Activated naive CD4-positive, alpha-beta T cell treated with anti-CD3 and anti-CD28 coated beads, Interleukin-2, amount 10 ng/mL, durations not matched to agents 7 days and 5 days (primary cell): ENCODE data around the gene SDCBP2.

Experiments
- CTCF ChIA-PET: fragments of 350-600 bp; sonication (Branson Sonifier 250); formaldehyde crosslinking; loops from one replicate; lab custom pipeline; 2021; ENCODE audit warnings: antibody characterized with exemption; lab: Charles Lee
- DNase-seq: peaks from one replicate; pipeline ENCODE4 v3.0.0-alpha.2; 2020
- H3K27ac Mint-ChIP-seq: one replicate; pipeline ENCODE4 v1.8.0; 2021; ENCODE audit warnings: mild to moderate bottlenecking, moderate library complexity, mixed read lengths
- H3K27me3 Mint-ChIP-seq: one replicate; pipeline ENCODE4 v1.8.0; 2021; ENCODE audit warnings: mild to moderate bottlenecking, mixed read lengths
- H3K36me3 Mint-ChIP-seq: one replicate; pipeline ENCODE4 v1.8.0; 2021; ENCODE audit warnings: mixed read lengths
- H3K4me1 Mint-ChIP-seq: one replicate; pipeline ENCODE4 v1.8.0; 2021; ENCODE audit warnings: mixed read lengths
- H3K4me3 Mint-ChIP-seq: one replicate; pipeline ENCODE4 v1.8.0; 2021; ENCODE audit warnings: mild to moderate bottlenecking, moderate library complexity, mixed read lengths
- H3K9me3 Mint-ChIP-seq: one replicate; pipeline ENCODE4 v1.8.0; 2021; ENCODE audit warnings: mixed read lengths

SDCBP2 gene

DNA sequence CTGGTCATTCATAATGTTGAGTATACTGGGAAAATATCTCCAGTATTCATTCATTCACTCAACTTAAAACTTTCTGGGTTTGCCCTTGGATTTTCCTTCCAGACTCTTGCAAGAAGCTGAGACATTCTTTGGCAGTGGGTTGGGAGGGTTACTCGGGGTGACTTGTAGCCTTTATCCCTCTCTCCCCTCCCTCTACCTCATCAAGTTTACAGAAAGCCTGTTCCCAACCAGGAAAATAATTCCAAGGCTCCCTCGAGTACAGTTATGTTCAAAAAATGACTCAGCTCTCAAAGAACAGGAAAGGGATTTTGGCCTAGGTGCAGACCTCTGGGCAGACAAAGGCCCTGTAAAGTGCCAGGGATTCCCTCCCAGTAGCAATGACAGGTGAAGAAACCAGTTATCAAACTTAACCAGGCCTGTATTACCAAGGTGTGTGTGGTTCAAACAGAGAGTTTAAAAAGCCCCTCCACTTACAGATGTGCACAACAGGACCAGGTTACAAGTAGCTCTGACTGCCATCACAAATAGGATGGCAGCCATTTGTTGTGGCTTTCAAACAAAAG is 41.7 kb upstream of the SDCBP2 start:
- Mint-ChIP-seq H3K27me3 (no peaks in the 10 kb centered on the region), H3K27ac (no peak overlapping the region), H3K4me3 (no peak overlapping the region), H3K4me1 (peaks cover 40% of the 10 kb centered on the region), H3K9me3 (no peaks in the 10 kb centered on the region), H3K36me3 (peaks cover 71% of the 10 kb centered on the region)
- CTCF ChIA-PET: interaction anchor here (1.1 to 1.8 kb wide), 2 partner anchors 9 to 13 kb away, joined by 3 to 5 read pairs; no protein-coding TSS in a partner anchor
- no peak for DNase-seq

GRCh38 chr20:1369970-1370369 is 41.0 kb upstream of the SDCBP2 start:
- Mint-ChIP-seq H3K27me3 (no peaks in the 10 kb centered on the region), H3K36me3 (peaks cover 73% of the 10 kb centered on the region)
- CTCF ChIA-PET: interaction anchor here (1.1 kb wide), 1 partner anchor 9 kb away, joined by 3 read pairs; no protein-coding TSS in a partner anchor

GRCh38 chr20:1368448-1369199 is 39.7 kb upstream of the SDCBP2 start:
- CTCF ChIA-PET: no interaction called here
- Mint-ChIP-seq H3K27ac (peak overlapping the region; percentile 51), H3K27me3 (no peaks in the 10 kb centered on the region), H3K4me3 (no peak overlapping the region), H3K36me3 (peaks cover 77% of the 10 kb centered on the region), H3K9me3 (peaks cover 9% of the 10 kb centered on the region), H3K4me1 (peaks cover 47% of the 10 kb centered on the region)
- no peak for DNase-seq

More at GRCh38 chr20:1369970-1370369, 41.0 kb upstream of the SDCBP2 start:
- peaks cover 40% of the 10 kb centered on the region for H3K4me1 Mint-ChIP-seq
- peaks cover 4% of the 10 kb centered on the region for H3K9me3 Mint-ChIP-seq
- DNase-seq: no peak
- no peak overlapping the region for H3K4me3 Mint-ChIP-seq
- no peak overlapping the region for H3K27ac Mint-ChIP-seq

- Mint-ChIP-seq H3K4me3 (no peak overlapping the region), H3K9me3 (peaks cover 9% of the 10 kb centered on the region), H3K36me3 (peaks cover 76% of the 10 kb centered on the region), H3K27ac (peak overlapping the region; percentile 0), H3K27me3 (no peaks in the 10 kb centered on the region), H3K4me1 (peaks cover 51% of the 10 kb centered on the region)
- no peak for DNase-seq
- CTCF ChIA-PET: no interaction called here
Measured at GRCh38 chr20:1367479-1367878, 38.5 kb upstream of the SDCBP2 start.

GRCh38 chr20:1364106-1364505 is 35.2 kb upstream of the SDCBP2 start:
- peaks cover 88% of the 10 kb centered on the region for H3K36me3 Mint-ChIP-seq

GRCh38 chr20:1363522-1363921 is 34.6 kb upstream of the SDCBP2 start:
- Mint-ChIP-seq H3K4me1 (peaks cover 72% of the 10 kb centered on the region), H3K27ac (peak overlapping the region; percentile 84), H3K27me3 (no peaks in the 10 kb centered on the region), H3K36me3 (peaks cover 86% of the 10 kb centered on the region), H3K9me3 (peaks cover 9% of the 10 kb centered on the region), H3K4me3 (peak overlapping the region; percentile 45)
- no peak for DNase-seq
- CTCF ChIA-PET: interaction anchor here (1.4 kb wide), 1 partner anchor 35 kb away, joined by 4 read pairs; the partner anchor contains the start of gene SDCBP2

More at GRCh38 chr20:1364106-1364505, 35.2 kb upstream of the SDCBP2 start:
- H3K4me1 Mint-ChIP-seq: peaks cover 68% of the 10 kb centered on the region
- H3K4me3 Mint-ChIP-seq: peak overlapping the region; percentile 45
- H3K27ac Mint-ChIP-seq: peak overlapping the region; percentile 84
- no peaks in the 10 kb centered on the region for H3K27me3 Mint-ChIP-seq
- H3K9me3 Mint-ChIP-seq: peaks cover 9% of the 10 kb centered on the region
- peak; percentile 54 for DNase-seq
- CTCF ChIA-PET: no interaction called here

- CTCF ChIA-PET: interaction anchor here (1.4 kb wide), 1 partner anchor 34 kb away, joined by 4 read pairs; the partner anchor contains the start of gene SDCBP2
- Mint-ChIP-seq H3K27ac (peak overlapping the region; percentile 2), H3K36me3 (peaks cover 85% of the 10 kb centered on the region), H3K27me3 (no peaks in the 10 kb centered on the region), H3K4me1 (peaks cover 83% of the 10 kb centered on the region), H3K9me3 (peaks cover 9% of the 10 kb centered on the region), H3K4me3 (no peak overlapping the region)
- no peak for DNase-seq
Measured at GRCh38 chr20:1362484-1362883, 33.5 kb upstream of the SDCBP2 start.

- CTCF ChIA-PET: interaction anchor here (1.0 kb wide), 1 partner anchor 47 kb away, joined by 3 read pairs; no protein-coding TSS in a partner anchor
- H3K27me3 Mint-ChIP-seq: no peaks in the 10 kb centered on the region
- no peak overlapping the region for H3K27ac Mint-ChIP-seq
- H3K4me3 Mint-ChIP-seq: no peak overlapping the region
- peaks cover 76% of the 10 kb centered on the region for H3K4me1 Mint-ChIP-seq
- peaks cover 82% of the 10 kb centered on the region for H3K36me3 Mint-ChIP-seq
- no peak for DNase-seq
- peaks cover 9% of the 10 kb centered on the region for H3K9me3 Mint-ChIP-seq
Measured at GRCh38 chr20:1360094-1360846, 31.3 kb upstream of the SDCBP2 start.

GRCh38 chr20:1357921-1358671 is 29.2 kb upstream of the SDCBP2 start:
- Mint-ChIP-seq H3K27me3 (no peaks in the 10 kb centered on the region), H3K27ac (peak overlapping the region; percentile 82), H3K4me1 (peaks cover 54% of the 10 kb centered on the region), H3K9me3 (peaks cover 16% of the 10 kb centered on the region), H3K4me3 (peak overlapping the region; percentile 47), H3K36me3 (peaks cover 83% of the 10 kb centered on the region)
- peak; percentile 42 for DNase-seq
- CTCF ChIA-PET: interaction anchor here (0.6 to 1.3 kb wide), 4 partner anchors 19 to 34 kb away, joined by 3 read pairs; no protein-coding TSS in a partner anchor

DNA sequence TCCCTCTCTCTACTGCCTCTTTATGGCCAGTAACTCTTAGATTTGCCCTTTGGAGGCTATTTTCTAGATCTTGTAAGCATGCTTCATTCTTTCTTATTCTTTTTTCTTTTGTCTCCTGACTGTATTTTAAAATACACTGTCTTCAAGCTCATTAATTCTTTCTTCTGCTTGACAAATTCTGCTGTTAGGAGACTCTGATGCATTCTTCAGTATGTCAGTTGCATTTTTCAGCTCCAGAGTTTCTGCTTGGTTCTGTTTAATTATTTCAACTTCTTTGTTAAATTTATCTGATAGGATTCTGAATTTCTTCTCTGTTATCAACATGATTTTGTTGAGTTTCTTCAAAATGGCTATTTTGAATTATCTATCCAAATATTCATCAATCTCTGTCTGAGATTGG is 25.0 kb upstream of the SDCBP2 start:
- Mint-ChIP-seq H3K9me3 (peaks cover 32% of the 10 kb centered on the region), H3K27ac (no peak overlapping the region), H3K4me3 (no peak overlapping the region), H3K27me3 (no peaks in the 10 kb centered on the region), H3K4me1 (peaks cover 15% of the 10 kb centered on the region), H3K36me3 (peaks cover 75% of the 10 kb centered on the region)
- CTCF ChIA-PET: no interaction called here
- DNase-seq: no peak

DNA sequence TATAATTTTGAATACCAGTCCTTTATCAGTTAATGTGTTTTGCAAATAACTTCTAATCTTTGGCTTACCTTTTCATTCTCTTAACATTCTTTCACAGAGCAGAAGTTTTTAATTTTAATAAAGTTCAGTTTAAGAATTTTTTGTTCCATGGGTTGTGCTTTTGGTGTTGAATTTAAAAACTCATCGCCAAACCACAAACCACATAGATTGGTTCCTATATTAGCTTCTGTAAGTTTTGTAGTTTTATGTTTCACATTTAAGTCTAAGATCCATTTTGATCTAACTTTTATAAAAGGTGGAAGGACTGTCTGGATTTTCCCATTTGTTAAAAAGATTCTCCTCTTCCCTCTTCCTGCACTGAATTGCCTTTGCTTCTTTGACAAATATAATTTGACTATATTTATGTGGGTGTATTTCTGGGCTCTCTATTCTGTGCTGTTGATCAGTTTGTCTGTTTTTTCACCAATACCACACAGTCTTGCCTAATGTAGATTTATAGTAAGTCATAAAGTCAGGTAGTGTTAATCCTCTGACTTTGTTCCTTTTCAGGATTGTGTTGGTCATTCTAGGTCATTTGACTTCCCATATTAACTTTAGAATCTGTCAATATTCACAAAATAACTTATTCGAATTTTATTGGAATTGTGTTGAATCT is 17.5 kb upstream of the SDCBP2 start:
- no peak overlapping the region for H3K4me3 Mint-ChIP-seq
- CTCF ChIA-PET: interaction anchor here (1.3 kb wide), 1 partner anchor 13 kb away, joined by 3 read pairs; no protein-coding TSS in a partner anchor
- peaks cover 27% of the 10 kb centered on the region for H3K9me3 Mint-ChIP-seq
- peak overlapping the region; percentile 38 for H3K27ac Mint-ChIP-seq
- no peaks in the 10 kb centered on the region for H3K27me3 Mint-ChIP-seq
- DNase-seq: no peak
- H3K36me3 Mint-ChIP-seq: peaks cover 38% of the 10 kb centered on the region
- H3K4me1 Mint-ChIP-seq: peaks cover 29% of the 10 kb centered on the region

DNA sequence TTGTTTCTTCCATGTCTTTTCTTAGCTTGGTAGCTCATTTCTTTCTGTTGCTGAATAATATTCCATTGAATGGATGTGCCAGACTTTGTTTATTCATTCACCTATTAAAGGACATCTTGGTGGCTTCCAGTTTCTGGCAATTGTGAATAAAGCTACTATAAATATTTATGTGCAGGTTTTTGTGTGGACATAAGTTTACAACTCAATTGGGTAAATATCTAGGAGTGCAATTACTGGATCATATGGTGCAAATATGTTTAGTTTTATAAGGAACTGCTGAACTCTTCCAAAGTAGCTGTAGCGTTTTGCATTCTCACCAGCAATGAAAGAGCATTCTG is 16.8 kb upstream of the SDCBP2 start:
- H3K36me3 Mint-ChIP-seq: peaks cover 31% of the 10 kb centered on the region
- H3K4me1 Mint-ChIP-seq: peaks cover 29% of the 10 kb centered on the region
- CTCF ChIA-PET: interaction anchor here (1.3 kb wide), 1 partner anchor 13 kb away, joined by 3 read pairs; no protein-coding TSS in a partner anchor
- no peak overlapping the region for H3K27ac Mint-ChIP-seq
- no peaks in the 10 kb centered on the region for H3K27me3 Mint-ChIP-seq
- peaks cover 24% of the 10 kb centered on the region for H3K9me3 Mint-ChIP-seq
- no peak for DNase-seq
- H3K4me3 Mint-ChIP-seq: no peak overlapping the region
